ENCODE data around the gene MLKL.
A peak's percentile ranks its signal among the peaks of the same experiment; 100 is the strongest.
"Not testable (repeated sequence)": the region's sequence is repeated elsewhere in the genome, so short reads cannot be mapped to it uniquely, and the experiment has no call there.

MLKL gene

DNA sequence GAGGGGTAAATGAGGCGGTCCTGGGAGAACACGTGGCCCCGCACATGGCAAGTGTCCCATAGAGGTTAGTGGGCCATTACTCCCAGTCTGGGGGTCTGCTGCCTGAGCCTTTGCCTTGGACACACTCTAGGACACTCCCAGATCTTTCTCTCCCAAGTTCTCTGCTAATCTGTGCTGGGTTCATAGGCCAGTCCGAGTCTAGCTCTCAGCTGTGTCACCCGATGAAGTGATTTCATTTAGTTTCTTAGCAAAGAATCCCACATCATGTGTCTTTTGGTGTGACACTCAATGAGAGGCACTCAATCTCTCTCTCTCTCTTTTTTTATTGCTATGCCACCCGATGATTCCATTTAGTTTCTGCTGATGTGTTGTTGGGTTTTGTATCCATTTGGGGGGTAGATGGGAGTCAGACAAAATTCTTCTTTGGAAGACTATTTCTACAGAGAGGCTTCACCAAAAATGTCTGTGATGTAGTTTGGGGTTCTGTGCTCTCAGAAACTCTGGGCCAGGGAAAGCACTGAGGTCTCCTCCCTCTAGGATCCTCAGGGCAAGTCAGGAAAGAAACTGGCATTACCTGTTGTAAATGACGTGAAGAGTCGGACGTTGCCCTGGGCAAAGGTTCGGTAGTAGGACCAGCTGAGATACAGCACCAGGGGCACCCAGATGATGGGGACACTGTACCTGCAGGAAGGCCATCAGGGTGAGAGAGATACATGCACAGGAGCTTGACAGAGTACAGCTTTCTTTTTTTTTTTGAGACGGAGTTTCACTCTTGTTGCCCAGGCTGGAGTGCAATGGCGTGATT lies 25.2 kb upstream of the MLKL start:
- DNase-seq (ENCODE audit: low read depth in 2 of 2), result no peak
- no peak overlapping the region for H3K4me3 ChIP-seq (replicated peaks in 1 of 2; ENCODE audit: low read depth in 2 of 2, low read length in 2 of 2)
- TF ChIP-seq, protein P1, sequence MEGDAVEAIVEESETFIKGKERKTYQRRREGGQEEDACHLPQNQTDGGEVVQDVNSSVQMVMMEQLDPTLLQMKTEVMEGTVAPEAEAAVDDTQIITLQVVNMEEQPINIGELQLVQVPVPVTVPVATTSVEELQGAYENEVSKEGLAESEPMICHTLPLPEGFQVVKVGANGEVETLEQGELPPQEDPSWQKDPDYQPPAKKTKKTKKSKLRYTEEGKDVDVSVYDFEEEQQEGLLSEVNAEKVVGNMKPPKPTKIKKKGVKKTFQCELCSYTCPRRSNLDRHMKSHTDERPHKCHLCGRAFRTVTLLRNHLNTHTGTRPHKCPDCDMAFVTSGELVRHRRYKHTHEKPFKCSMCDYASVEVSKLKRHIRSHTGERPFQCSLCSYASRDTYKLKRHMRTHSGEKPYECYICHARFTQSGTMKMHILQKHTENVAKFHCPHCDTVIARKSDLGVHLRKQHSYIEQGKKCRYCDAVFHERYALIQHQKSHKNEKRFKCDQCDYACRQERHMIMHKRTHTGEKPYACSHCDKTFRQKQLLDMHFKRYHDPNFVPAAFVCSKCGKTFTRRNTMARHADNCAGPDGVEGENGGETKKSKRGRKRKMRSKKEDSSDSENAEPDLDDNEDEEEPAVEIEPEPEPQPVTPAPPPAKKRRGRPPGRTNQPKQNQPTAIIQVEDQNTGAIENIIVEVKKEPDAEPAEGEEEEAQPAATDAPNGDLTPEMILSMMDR (IDR thresholded peaks at IDR 0.05; ENCODE audit: low read depth, low read length), result no peak

DNA sequence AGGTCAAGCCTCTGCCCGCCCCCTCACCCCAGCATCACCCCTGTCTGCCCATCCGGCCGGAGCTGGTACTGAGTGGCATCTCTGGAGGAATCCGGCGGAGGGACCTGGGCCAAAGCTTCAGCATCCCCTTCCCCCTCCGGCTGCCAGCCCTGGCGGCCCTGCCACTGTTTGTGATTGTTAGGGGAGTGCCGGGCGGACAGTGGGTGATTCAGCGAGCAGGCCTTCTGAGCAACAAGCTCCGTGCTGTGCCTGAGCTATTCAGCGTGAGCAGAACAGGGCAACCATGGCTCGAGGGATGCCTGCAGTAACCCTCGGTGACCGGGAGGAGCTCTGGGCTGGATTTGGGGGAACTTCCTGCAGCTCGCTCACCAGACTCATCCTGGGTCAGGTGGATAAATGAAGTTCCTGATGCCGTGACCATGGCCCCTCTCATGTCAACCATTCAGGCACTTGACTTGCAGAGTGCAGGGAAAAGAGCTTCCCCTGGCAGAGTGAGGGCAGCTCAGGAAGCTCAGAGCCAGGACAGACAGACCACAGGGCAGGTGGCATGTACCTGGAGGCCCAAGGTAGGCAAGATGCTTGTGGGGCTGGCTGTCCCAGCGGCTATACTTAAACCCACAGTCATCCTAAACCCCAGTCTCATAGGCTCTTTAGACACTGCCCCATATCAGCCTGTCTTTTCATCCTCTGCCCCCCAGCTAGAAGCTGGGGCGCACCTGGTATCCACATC lies 24.3 kb upstream of the MLKL start:
- peak; percentile 51 to 64 for DNase-seq (ENCODE audit: low read depth in 2 of 2)
- no peak overlapping the region for H3K4me3 ChIP-seq (replicated peaks in 1 of 2; ENCODE audit: low read depth in 2 of 2, low read length in 2 of 2)
- TF ChIP-seq, protein P1 (IDR thresholded peaks at IDR 0.05; ENCODE audit: low read depth, low read length), result peak; percentile 34

DNA sequence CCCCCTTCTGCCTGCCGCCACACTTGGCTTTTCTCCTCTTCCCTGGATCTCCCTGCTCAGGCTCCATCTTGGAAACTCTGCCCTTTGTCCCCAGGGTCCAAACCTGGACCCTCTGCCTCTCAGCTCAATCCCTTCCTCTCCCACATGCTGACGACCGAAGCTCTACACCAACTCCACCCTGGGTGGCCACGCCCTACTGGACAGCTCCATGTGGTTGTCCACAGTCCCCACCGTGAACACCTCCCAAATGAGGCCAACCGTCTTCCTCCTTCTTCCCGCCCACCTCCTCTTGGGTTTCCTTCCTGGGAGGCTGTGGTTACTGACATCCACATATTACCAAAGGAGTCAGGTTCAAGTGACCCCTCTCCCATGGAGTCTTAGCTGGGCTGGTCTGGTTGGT lies 22.6 kb upstream of the MLKL start:
- H3K4me3 ChIP-seq (replicated peaks in 1 of 2; ENCODE audit: low read depth in 2 of 2, low read length in 2 of 2), result no peak overlapping the region
- TF ChIP-seq, protein P1 (IDR thresholded peaks at IDR 0.05; ENCODE audit: low read depth, low read length), result no peak
- DNase-seq (ENCODE audit: low read depth in 2 of 2), result no peak

DNA sequence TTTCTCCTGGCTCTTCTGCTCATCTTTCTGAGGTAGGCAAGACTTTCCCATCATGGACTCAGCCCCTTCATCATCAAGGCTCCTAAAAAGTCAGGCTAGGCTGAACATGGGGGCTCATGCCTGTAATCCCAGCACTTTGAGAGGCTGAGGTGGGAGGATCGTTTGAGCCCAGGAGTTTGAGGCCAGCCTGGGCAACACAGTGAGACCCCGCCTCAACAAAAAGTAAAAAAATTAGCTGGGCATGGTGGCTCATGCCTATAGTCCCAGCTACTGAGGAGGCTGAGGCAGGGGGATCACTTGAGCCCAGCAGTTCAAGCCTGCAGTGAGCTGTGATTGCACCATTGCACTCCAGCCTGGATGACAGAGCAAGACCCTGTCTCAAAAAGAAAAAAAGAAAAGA lies 21.5 kb upstream of the MLKL start:
- DNase-seq (ENCODE audit: low read depth in 2 of 2); H3K4me3 ChIP-seq (replicated peaks in 1 of 2; ENCODE audit: low read depth in 2 of 2, low read length in 2 of 2): not testable (repeated sequence)

DNA sequence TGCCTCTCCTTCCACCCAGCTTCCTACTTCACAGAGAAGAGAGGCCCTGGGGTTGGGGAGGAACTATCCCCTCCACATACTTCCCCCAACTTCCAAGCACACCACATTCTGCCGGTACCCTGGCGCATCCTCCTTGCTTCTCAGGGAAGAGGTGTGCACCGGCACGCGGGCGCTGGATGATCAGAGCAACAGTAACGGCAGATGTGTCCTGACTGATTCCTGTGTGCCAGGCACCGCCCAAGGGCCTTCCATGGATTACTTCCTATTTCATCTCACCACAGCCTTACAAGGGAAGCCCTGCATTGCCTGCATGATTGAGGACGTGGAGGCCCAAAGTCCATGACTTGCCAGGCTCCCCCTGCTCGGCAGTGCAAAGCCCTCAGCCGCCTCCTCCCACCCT lies 21.1 kb upstream of the MLKL start:
- TF ChIP-seq, protein P1 (IDR thresholded peaks at IDR 0.05; ENCODE audit: low read depth, low read length), result no peak
- no peak for DNase-seq (ENCODE audit: low read depth in 2 of 2)
- H3K4me3 ChIP-seq (replicated peaks in 1 of 2; ENCODE audit: low read depth in 2 of 2, low read length in 2 of 2), result no peak overlapping the region

DNA sequence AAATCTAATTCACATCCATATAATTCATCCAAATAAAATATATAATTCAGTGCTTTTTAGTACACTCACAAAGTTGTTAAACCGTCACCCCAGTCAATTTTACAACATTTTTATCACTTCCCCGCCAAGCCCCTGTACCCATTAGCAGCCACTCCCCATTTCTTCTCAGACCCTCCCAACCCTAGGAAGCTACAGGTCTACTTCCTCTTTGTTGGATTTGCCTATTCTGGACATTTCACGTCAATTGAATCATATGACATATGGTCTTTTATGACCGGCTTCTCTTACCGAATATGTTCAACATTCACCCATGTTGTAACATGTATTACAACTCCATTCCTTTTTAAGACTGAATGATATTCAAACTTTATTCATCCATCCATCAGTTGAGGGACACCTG lies 19.9 kb upstream of the MLKL start:
- H3K4me3 ChIP-seq (replicated peaks in 1 of 2; ENCODE audit: low read depth in 2 of 2, low read length in 2 of 2), result no peak overlapping the region
- no peak for DNase-seq (ENCODE audit: low read depth in 2 of 2)
- TF ChIP-seq, protein P1 (IDR thresholded peaks at IDR 0.05; ENCODE audit: low read depth, low read length), result no peak
